22Rv1 (cell line): Measurements from ENCODE around the gene ZC3H11A.

Experiments used
- H3K27ac ChIP-seq: fragments of 450-650 bp; 2 replicates; pipeline ENCODE4 v1.5.1; 2017
- CTCF ChIP-seq: fragments of 450-650 bp; IDR thresholded peaks from 2 replicates; pipeline ENCODE4 v1.5.1; 2017; ENCODE audit warnings: mild to moderate bottlenecking
- ZFX ChIP-seq: fragments of 450-650 bp; IDR thresholded peaks from 2 replicates; pipeline ENCODE4 v1.6.1; 2017; ENCODE audit warnings: antibody characterized with exemption, borderline replicate concordance

Gene ZC3H11A

GRCh38 chr1:203763505-203763904 is 31.9 kb upstream of the ZC3H11A start:
- no peak overlapping the region for H3K27ac ChIP-seq

GRCh38 chr1:203764105-203765028 is 31.1 kb upstream of the ZC3H11A start:
- H3K27ac ChIP-seq = no peak overlapping the region

More at GRCh38 chr1:203763505-203763904, 31.9 kb upstream of the ZC3H11A start:
- TF ChIP-seq CTCF (no peak), ZFX (no peak)

GRCh38 chr1:203765029-203765837 is 30.2 kb upstream of the ZC3H11A start, which contains the start of gene LAX1:
Gene LAX1 (plus strand): TSS chr1:203765183. CDS start chr1:203765566, 383 bp downstream.
- H3K27ac ChIP-seq = no peak within 1 kb of the TSS
- no peak for TF ChIP-seq ZFX
- TF ChIP-seq CTCF = no peak

More at GRCh38 chr1:203764105-203765028, 31.1 kb upstream of the ZC3H11A start:
- TF ChIP-seq ZFX (no peak), CTCF (no peak)

GRCh38 chr1:203768256-203768655 is 27.2 kb upstream of the ZC3H11A start:
- H3K27ac ChIP-seq = no peak overlapping the region

GRCh38 chr1:203769505-203770343 is 25.7 kb upstream of the ZC3H11A start:
- no peak for TF ChIP-seq ZFX
- no peak for TF ChIP-seq CTCF

More at GRCh38 chr1:203768256-203768655, 27.2 kb upstream of the ZC3H11A start:
- TF ChIP-seq ZFX = no peak
- TF ChIP-seq CTCF = no peak

DNA sequence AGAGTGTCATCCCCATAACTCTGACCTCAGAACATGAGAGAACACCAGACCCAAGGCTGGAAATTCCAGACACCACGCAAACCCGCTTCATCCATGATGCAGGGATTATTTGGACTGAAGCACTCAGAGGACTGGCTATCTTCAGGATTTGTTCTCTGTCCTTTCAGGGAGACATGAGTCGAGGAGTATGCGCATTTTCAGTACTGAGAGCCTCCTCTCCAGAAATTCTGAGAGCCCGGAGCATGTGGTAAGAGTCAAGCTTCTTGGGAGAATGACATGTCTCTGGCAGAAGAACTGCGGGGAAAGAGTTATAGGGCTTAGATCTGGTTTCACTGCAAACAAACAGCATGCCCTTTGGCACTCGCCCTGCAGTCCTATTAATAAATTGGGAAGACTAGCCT is 23.5 kb upstream of the ZC3H11A start:
- no peak overlapping the region for H3K27ac ChIP-seq
- no peak for TF ChIP-seq ZFX
- no peak for TF ChIP-seq CTCF

More at GRCh38 chr1:203769505-203770343, 25.7 kb upstream of the ZC3H11A start:
- H3K27ac ChIP-seq = no peak overlapping the region
